NOMO-1 treated with DMSO at 0.1 percent for 48 hours (cell line): ENCODE data around the gene ITSN2.
A peak's percentile ranks its signal among the peaks of the same experiment; 100 is the strongest.
"Not testable (repeated sequence)": the region's sequence is repeated elsewhere in the genome, so short reads cannot be mapped to it uniquely, and the experiment has no call there.

Experiments
- DNase-seq: peaks from one replicate; lab custom pipeline; 2025; ENCODE audit not compliant: unreplicated experiment; lab: John Stamatoyannopoulos, UW

Gene ITSN2

DNA sequence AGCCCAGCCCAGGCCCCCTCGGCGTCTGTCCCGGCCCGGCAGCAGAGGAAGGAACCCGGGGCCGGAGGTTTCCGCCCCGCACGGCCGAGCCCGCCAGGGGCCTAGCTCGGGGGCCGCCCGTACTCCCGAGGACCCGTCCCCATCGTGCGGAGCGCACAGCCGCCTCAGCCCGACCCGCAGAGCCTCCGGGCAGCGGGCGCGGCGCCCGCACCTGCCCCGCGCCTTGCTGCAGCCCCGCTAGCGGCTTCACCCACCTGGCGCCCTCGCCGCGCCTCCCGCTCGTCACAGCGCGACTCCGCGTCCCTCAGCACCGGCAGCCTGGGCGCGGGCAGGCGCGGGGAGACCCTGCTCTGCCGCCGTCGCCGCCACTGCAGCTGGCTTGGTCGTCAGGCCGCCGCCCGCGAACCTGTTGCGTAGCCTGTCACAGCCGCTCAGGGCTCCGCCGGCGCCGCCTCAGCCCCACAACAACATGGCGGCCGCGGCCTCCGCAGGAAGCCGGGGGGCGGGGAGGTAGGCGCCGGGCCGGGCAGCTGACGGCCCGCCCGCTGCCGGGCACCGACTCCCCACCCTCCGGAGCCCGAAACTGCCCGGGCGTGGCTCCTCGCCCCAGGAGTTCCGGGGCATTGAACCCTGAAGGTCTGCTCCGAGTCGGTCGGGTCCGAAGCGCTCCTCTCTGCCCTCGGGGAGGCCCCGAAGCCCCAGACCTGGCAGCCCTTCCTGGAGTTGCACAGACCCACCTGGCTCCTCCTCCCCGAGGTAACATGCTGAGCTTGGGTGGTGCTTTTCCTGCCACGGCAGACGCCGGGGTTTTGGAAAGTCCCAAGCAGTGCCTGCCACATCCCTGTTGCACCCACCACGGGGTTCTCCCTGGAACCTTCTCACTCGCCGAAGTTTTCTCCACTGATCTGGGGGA, at the start of gene ITSN2:
TSS of gene ITSN2 (minus strand) at position 487 of the 913 bp plus-strand sequence. CDS start 32,454 bp downstream, outside the sequence.
- DNase-seq: peak; percentile 74

DNA sequence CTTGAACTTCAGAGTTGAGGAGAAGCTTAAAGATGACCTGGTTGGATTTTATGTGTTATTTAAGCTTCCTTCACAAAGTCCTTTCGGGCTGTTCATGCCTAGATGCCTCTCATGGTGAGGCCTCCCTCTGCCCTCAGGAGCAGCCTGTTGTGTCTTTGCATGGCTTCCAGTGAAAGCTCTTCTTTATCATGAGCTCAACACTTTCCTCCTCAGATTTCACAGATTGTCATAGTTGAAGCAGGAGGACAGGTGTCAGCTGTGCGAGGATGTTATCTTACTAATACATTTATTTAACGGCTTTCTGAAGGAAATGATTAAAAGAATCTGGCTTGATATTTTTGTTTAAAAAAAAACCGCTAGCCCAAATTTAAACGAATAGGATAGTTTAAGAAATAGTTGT, 48.8 kb upstream of the ITSN2 start:
- no peak for DNase-seq

DNA sequence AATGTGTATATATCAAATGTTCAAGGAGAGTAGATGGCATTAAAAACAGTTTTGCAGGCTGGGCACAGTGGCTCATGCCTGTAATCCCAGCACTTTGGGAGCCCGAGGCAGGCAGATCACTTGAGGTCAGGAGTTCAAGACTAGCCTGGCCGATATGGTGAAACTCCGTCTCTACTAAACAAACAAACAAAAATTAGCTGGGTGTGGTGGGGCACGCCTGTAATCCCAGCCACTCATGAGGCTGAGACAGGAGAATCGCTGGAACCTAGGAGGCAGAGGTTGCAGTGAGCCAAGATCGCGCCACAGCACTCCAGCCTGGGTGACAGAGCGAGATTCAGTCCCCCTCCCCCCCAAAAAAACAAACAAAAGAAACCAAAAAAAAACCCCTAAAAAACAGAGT, 48.4 kb upstream of the ITSN2 start:
- not testable (repeated sequence) for DNase-seq

GRCh38 chr2:24404491-24404921, 44.2 kb upstream of the ITSN2 start:
- DNase-seq: no peak

GRCh38 chr2:24403832-24404212, 43.5 kb upstream of the ITSN2 start:
- no peak for DNase-seq

GRCh38 chr2:24403168-24403831, 43.0 kb upstream of the ITSN2 start:
- no peak for DNase-seq

DNA sequence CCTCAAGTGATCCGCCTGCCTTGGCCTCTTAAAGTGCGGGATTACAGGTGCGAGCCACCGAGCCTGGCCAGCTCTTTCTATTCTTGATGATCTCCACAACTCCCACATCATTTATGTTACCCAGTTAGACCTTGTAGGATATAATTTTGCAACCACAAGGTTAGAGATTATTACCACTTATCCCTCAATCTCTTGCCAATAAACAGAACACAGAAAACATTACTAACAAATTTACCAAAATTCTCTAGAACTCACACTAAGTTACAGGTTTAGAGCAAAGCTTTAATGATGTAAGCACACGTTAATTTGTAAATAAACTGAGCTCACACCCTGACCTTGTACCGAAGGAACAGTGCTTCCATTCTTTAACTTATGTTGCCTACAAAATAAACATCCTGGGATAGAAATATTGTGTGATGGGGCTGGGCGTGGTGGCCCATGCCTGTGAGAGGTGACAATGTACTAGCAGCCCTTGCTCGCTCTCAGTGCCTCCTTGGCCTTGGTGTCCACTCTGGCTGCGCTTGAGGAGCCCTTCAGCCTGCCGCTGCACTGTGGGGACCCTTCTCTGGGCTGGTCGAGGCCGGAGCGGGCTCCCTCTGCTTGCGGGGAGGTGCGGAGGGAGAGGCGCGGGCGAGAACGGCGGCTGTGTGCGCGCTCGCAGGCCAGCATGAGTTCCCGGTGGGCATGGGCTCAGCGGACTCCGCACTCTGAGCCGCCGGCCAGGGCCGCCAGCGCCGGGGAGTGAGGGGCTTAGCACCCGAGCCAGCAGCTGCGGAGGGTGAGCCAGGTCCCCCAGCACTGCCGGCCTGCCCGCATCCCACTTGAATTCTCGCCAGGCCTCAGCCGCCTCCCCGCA, 42.1 kb upstream of the ITSN2 start:
- no peak for DNase-seq

DNA sequence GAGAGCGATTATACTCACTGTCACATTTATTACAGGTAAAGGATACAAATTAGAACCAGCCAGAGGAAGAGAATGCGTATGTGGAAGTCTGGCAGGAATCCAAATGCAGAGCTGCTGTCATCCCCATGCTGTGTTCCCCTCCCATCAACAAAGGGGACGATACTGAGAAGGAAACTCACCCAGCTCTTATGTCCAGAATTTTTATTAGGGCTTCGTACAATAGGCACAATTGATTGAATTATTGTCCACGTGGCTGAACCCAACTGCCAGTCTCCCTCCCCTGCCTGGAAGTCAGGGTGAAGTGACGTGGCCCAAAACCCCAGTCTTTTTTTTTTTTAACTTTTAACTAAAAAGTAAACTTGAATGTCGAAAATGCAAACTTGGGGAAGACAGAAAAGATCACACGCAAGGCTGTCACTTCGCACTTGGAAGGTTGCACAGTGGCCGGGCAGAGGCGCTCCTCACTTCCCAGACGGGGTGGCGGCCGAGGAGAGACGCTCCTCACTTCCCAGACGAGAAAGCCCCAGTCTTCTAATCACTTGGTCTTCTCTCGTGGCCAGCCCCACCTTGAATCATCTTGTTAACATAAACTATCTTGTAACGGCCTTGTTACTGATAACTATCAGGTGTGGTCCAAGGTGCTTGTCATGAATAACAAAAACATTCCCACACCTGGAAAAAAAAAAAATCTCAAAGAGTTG, 40.0 kb upstream of the ITSN2 start:
- no peak for DNase-seq

- DNase-seq: no peak
These were observed 39.3 kb upstream of the ITSN2 start for GRCh38 chr2:24399434-24400206.

DNA sequence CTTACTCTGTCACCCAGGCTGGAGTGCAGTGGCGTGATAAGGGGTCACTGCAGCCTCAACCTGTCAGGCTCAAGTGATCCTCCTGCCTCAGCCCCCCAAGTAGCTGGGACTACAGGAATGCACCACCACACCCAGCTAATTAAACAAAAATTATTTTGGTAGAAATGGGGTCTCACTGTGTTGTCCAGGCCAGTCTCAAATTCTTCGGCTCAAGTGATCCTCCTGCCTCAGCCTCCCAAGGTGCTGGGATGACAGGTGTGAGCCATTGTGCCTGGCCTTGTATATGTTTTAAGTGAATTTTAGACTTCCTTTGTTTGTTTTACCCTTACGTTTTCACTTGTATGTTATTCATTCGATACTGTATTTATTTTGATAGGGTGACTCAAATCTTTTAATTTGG, 34.7 kb upstream of the ITSN2 start:
- no peak for DNase-seq

DNA sequence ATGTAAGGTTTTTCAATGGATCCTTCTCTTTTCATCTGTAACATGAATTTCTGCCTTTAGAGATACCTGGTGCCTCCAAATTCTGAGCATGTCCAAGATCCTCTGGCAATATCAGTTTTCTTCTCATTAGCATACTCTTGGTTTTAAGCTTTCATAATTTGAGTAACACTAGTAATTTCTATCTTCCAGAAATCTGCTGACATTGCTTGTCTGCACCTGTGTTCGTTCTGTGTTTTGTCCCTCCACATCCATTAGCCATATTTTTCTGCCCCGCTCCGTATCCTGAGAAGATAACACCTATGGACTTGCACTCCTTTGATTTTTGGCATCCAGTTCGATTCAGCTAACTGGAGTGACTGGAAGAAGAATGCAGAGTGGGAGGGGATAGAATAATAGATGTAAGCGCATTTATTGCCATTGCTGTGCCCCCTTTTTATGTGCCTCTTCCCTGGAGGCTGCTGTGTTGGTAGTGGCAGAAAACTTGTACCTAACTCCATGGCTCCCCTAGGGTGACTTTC, 32.3 kb upstream of the ITSN2 start:
- no peak for DNase-seq

DNA sequence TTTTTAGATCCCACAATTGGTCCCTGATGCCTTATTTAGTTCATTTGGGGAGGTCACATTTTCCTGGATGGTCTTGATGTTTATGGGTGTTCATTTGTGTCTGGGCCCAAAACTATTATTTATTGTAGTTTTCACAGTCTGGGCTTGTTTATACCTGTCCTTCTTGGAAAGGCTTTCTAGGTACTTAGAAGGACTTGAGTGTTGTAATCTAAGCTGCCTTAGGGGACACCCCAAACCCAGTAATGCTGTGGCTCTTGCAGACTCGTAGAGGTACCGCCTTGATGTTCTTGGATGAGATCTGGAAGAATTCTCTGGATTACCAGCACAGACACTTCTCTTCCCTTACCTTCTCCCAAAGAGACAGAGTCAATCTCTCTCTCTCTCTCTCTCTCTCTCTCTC, 25.0 kb upstream of the ITSN2 start:
- DNase-seq: no peak

DNA sequence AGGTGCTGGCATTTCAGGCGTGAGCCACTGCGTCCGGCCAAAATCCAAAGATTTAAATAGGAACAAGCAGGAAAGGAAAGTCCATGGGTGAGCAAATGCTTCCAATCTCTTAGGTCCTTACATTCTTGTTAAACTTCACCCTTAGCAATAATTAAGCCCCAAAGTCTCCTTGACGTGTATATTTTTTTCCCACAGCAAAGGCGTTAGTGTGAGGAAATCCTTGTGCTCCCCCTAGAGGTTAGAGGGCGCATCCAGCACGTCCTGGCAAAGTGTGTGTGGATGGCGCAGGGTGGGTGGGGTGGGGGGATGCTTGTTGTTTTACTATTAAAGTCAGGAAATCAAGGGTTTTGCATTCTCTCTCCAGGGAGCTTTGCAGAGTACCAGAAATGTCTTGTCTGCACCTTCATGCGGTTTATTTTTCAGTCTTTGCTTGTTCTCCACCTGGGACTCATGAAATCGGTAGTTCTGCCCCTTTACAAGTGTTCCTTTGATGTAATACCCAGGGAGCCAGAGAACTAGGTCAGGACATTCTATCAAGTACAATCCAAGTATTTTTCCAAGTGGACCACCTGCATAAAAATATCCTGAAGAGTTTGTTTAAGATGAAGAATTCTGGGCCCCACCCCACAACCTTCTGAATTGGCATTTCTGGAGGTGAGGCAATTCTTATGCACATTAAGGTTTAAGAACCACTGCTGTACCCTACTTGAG, 22.2 kb upstream of the ITSN2 start:
- DNase-seq: peak; percentile 64

GRCh38 chr2:24380820-24381219, 20.5 kb upstream of the ITSN2 start:
- DNase-seq: no peak

DNA sequence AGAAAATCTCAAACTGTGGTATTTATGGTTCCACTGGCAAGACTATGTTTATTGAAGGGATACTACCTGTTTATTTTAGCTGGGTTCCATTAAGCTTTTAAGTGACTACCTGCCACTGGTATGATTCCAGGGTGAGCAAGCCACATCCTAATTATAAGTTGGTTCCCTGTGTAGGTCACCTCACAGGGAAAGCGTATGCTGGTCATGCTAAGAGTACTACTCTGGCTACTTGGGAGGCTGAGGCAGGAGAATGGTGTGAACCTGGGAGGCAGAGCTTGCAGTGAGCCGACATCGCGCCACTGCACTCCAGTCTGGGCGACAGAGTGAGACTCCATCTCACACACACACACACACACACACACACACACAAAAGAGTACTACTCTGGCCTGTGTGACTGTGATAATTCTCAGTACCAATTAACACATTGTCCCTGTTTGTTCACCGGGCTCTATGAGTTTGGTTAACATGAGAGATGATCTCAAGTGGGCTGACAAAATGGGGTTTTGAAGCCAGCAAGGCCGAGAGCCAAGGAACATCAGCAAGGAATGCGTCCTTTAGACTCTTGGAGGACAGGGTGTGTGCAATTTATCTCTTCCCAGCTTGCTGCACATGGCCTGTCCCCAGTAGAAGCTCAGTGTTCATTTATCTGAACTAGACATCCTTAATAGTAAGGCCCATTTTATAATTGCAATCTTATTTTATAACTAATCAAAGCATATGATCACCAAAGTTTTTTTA, 15.2 kb upstream of the ITSN2 start:
- DNase-seq: no peak

DNA sequence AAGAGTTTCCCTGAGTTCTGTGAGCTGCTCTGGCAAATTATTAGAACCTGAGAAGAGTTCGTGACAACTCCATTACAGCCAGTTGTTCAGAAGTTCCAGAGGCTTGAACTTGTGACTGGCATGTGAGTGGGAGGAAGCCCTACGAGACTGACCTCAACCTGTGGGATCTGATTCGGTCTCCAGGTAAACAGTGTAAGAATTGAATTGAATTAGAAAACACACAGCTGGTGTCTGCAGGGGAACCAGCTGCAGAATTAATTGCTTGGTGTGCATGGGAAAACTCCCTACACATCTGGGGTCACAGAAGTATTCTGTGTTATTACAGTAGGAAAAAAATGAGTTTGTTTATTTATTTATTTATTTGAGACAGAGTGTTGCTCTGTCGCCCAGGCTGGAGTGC, 14.0 kb upstream of the ITSN2 start:
- no peak for DNase-seq

GRCh38 chr2:24372033-24372432, 11.7 kb upstream of the ITSN2 start:
- DNase-seq: no peak

GRCh38 chr2:24365826-24366225, 5.5 kb upstream of the ITSN2 start:
- DNase-seq: no peak
